Fibroblast of mammary gland (primary cell): ENCODE measurements around the gene RPRML.
"Not testable (repeated sequence)": the region's sequence is repeated elsewhere in the genome, so short reads cannot be mapped to it uniquely, and the experiment has no call there.

ENCODE experiments used
- DNase-seq: peaks from one replicate; pipeline ENCODE4 v3.0.0-alpha.2; 2010; ENCODE audit warnings: low read depth
- H3K4me3 ChIP-seq: 2 replicates; pipeline ENCODE4 v1.5.1; 2011; ENCODE audit warnings: low read depth, mild to moderate bottlenecking, low read length, moderate library complexity; ENCODE audit not compliant: control insufficient read depth
- TF ChIP-seq, protein P1 (sequence below): conservative IDR thresholded peaks from 2 replicates; pipeline ENCODE4 v1.5.1; 2011; ENCODE audit warnings: low read depth, low read length, inconsistent platforms; ENCODE audit not compliant: control insufficient read depth, insufficient read depth

Gene RPRML

DNA sequence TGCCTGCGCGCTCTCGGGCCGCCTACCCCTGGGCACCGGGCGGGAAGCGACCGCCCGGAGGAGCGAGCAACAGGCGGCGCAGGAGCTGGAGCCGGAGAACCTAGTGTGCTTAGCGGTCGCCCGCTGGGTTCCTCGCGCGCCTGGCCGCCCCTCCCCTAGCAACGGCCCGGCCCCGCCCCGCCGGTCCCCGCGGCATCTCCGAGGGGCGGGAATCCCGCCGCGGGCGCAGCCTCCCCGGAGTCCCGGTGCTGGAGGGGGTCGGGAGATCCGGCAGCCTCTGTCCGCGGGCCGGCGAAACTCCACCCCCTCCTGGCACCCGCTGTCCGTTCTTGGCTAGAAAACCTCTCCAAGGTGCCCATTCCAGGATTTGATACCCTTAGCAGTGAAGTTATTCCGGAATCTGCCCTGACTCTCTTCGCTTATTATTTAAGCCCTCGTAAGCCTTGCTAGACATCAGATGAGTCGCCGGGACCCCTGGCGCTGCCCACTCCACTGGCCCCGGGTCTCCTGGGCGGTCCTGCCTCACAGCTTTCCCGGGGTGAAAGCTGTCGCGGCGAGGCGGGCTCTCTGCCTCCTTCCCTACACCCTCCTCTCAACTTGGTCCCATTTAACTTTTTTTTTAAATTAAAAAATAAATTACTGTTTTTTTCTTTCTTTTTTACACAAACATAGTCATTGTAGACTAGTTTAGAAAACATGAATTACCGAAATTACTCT lies at the start of gene RPRML:
Gene RPRML, minus strand, starts transcription at position 107 of the 717 bp plus-strand sequence. CDS start 246 bp downstream, outside the sequence.
- peak within 1 kb of the TSS; percentile 29 for H3K4me3 ChIP-seq
- peak; percentile 6 for DNase-seq
- TF ChIP-seq, protein P1, sequence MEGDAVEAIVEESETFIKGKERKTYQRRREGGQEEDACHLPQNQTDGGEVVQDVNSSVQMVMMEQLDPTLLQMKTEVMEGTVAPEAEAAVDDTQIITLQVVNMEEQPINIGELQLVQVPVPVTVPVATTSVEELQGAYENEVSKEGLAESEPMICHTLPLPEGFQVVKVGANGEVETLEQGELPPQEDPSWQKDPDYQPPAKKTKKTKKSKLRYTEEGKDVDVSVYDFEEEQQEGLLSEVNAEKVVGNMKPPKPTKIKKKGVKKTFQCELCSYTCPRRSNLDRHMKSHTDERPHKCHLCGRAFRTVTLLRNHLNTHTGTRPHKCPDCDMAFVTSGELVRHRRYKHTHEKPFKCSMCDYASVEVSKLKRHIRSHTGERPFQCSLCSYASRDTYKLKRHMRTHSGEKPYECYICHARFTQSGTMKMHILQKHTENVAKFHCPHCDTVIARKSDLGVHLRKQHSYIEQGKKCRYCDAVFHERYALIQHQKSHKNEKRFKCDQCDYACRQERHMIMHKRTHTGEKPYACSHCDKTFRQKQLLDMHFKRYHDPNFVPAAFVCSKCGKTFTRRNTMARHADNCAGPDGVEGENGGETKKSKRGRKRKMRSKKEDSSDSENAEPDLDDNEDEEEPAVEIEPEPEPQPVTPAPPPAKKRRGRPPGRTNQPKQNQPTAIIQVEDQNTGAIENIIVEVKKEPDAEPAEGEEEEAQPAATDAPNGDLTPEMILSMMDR, result no peak

DNA sequence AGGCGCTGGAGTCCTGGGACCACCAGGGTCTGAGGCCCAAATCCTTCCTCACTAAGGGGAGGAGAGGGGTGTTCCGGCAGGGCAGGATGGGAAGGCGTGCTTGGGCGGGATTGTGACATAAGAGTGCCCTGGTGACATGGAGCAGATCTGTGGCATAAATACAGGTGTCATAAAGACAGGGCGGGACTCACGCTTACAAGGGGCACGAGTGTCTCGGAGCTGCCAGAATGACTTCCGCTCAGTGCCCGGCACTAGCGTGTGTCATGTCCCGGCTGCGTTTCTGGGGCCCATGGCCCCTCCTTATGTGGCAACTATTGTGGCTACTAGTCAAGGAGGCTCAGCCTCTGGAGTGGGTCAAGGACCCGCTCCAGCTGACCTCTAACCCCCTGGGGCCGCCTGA lies 37.9 kb upstream of the RPRML start:
- not testable (repeated sequence) for DNase-seq, H3K4me3 ChIP-seq

DNA sequence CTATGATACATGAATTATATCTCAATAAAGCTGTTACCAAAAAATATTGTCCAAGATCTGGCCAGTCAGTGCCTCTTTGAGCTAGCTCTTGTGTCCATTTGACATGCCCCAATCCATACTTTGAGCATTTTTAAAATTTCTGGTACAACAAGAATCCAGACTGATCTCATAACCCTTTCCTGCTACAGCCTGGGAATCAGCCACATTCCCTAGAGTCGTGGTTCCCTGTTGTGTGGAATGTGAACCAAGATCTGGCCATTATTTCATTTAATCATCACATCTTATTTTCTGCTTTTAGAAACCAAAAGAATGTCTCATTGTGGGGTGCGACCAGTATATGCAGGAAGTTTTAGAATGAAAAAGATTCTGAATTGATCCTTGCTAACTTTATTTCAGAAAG lies 34.3 kb upstream of the RPRML start:
- no peak for DNase-seq
- H3K4me3 ChIP-seq, result no peak overlapping the region
- TF ChIP-seq, protein P1, result no peak

DNA sequence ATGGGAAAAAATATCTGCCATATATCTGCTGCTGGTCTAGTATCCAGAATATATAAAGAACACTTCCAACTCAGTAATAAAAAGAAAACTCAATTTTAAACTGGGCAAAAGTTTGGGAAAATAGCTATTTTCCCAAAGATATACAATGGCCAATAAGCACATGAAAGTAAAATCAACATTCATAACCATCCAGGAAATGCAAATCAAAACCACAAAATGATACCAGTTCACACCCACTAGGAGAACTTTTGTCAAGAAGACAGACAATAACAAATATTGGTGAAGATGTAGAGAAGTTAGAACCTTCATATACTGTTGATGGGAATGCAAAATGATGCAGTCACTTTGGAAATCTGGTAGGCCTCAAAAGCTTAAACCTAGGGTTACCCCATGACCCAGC lies 33.4 kb upstream of the RPRML start:
- TF ChIP-seq, protein P1, result no peak
- DNase-seq, result no peak
- H3K4me3 ChIP-seq, result no peak overlapping the region

DNA sequence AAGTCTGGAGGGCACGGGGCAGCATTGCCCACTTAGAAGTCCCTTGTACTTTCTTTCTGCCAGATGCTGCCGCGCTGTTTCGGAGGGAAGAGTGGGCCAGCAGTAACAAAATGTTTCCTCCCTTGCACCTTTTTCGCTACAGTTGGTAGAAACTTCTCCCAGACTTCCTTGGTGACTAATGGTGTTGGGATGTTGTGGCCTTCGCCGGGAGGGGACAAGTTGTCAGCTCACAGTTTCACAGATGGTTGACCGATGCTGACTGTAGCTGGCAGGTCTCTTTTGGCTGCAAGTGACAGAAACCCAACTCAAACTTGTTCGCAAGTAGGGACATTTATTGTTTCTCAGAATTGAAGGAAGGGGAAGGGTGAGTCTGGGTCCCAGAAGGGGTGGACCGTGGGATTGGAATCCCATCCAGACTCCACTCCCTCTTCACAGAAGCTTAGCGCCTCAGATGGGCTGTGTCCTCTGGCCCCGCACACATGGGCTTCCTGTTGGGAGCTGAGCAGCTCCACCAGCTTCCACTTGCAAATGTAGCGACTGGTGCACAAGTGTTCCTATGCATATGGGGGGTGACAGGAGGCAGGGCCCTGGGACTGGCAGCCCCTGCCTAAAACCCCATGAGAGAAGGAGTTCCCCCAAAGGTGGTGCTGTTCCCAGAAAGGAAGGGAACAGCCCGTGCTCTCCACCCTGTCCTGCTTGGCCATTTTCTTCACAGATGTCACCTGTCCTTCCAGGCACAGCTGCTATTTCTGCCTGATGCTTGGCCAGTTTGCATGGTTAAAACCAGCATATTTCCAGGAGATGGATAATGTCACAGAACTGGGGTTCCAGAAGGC lies 30.9 kb upstream of the RPRML start:
- no peak for DNase-seq
- no peak overlapping the region for H3K4me3 ChIP-seq
- TF ChIP-seq, protein P1, result no peak

DNA sequence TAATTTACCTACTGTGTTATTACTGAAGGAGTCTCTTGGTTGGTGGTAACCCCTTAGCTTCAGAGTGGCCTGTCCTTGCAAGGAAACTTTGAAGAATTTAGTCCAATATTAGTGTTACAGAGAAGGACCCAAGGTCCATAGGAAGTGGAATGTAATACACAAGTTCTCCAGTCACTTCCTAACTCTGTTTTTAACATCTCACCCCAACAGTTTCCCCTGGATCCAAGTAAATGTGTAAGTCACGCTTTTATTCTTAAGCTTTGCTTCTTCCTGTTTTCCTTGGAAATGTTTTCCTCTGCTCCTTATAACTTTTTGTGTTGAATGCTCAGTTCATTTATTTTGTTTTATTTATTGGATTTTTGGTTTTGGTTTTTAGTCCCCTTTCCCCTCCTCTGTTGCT lies 25.9 kb upstream of the RPRML start:
- no peak overlapping the region for H3K4me3 ChIP-seq
- TF ChIP-seq, protein P1, result no peak
- DNase-seq, result no peak

DNA sequence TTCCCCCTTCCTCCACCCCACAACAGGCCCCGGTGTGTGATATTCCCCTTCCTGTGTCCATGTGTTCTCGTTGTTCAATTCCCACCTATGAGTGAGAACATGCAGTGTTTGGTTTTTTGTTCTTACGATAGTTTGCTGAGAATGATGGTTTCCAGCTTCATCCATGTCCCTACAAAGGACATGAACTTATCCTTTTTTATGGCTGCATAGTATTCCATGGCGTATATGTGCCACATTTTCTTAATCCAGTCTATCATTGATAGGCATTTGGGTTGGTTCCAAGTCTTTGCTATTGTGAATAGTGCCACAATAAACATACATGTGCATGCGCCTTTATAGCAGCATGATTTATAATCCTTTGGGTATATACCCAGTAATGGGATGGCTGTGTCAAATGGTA lies 24.8 kb upstream of the RPRML start:
- DNase-seq, H3K4me3 ChIP-seq: not testable (repeated sequence)
